K562 (cell line): Measurements from ENCODE around the gene CD99L2. TPM values are rescaled to one million over a fixed set of nuclear protein-coding genes. Genes with fewer than 3 reads are reported as not detected.

Experiments
- ATAC-seq: fragments of 200-7000 bp; cut with Tn5 transposase; 3 replicates; pipeline ENCODE4 v1.9.1; 2020; ENCODE audit warnings: moderate library complexity
- BruUV-seq: library from RNA; stranded (reverse); fragments of 400-500 nt; replicated peaks from 2 replicates; lab custom pipeline; 2021; lab: Mats Ljungman, UMichigan
- CTCF ChIA-PET: fragments of 300-600 bp; formaldehyde crosslinking; extraction: SDS; loops from one replicate; lab custom pipeline; 2021; ENCODE audit warnings: low intra/inter-chr PET ratio; lab: Yijun Ruan, JAX
- POLR2A ChIA-PET: fragments of 300-600, 350-650 bp; sonication (Branson Sonifier 250); formaldehyde crosslinking; extraction: SDS; loops from one replicate; lab custom pipeline; 2021; ENCODE audit warnings: antibody characterized with exemption, inconsistent platforms; lab: Yijun Ruan, JAX
- DNase-seq, 4 experiments: peaks; one replicate each; pipeline versions ENCODE4 v3.0.0 to v3.0.0-alpha.2; 2011 to 2018; ENCODE audit warnings: low spot score in 3 of 4, mixed read lengths in 3 of 4; ENCODE audit errors: extremely low read depth in 1 of 4
- FAIRE-seq: peaks from 2 replicates; lab custom pipeline; 2011; peaks lifted over from hg19 to GRCh38; lab: Jason Lieb, UNC
- H2AFZ ChIP-seq: 2 replicates; pipeline ENCODE4 v1.6.0; 2011; ENCODE audit warnings: low read depth, low read length, control low read depth, inconsistent platforms
- H3K27ac ChIP-seq: fragments of 200-600 bp; 3 replicates; pipeline ENCODE4 v1.8.0; 2011; ENCODE audit warnings: low read depth, mild to moderate bottlenecking, control low read depth, inconsistent platforms, low read length, moderate library complexity, mixed read lengths; ENCODE audit errors: extremely low read depth
- H3K27me3 ChIP-seq, 2 experiments: fragments of 300-600 bp in 1 of 2; 2 replicates in 1 of 2; 3 replicates in 1 of 2; pipeline versions ENCODE4 v1.6.0 to v1.8.0; 2011; ENCODE audit warnings: inconsistent platforms in 2 of 2, low read length in 2 of 2, mild to moderate bottlenecking in 1 of 2, mixed read lengths in 1 of 2, moderate library complexity in 1 of 2; ENCODE audit not compliant: control insufficient read depth in 2 of 2, insufficient read depth in 2 of 2
- H3K36me3 ChIP-seq: fragments of 300-600 bp; 3 replicates; pipeline ENCODE4 v1.8.0; 2011; ENCODE audit warnings: mild to moderate bottlenecking, low read length, inconsistent platforms; ENCODE audit not compliant: control insufficient read depth, insufficient read depth
- H3K4me1 ChIP-seq, 2 experiments: fragments of 200-600 bp in 1 of 2; replicated peaks in 1 of 2; 2 replicates in 1 of 2; 3 replicates in 1 of 2; pipeline versions ENCODE4 v1.5.1 to v1.8.0; 2011; ENCODE audit warnings: inconsistent platforms in 2 of 2, low read length in 2 of 2, mild to moderate bottlenecking in 1 of 2, mixed read lengths in 1 of 2, moderate library complexity in 1 of 2; ENCODE audit not compliant: control insufficient read depth in 2 of 2, insufficient read depth in 2 of 2
- H3K4me2 ChIP-seq: 2 replicates; pipeline ENCODE4 v1.6.1; 2011; ENCODE audit warnings: low read length, control low read depth, inconsistent platforms, mixed read lengths; ENCODE audit not compliant: insufficient read depth
- H3K4me3 ChIP-seq: fragments of 200-600 bp; sonication (generic), shearing (Covaris generic); 2 replicates; pipeline ENCODE4 v1.5.1; 2016; ENCODE audit warnings: control low read depth, inconsistent platforms
- H3K79me2 ChIP-seq: fragments of 200-600 bp; 3 replicates; pipeline ENCODE4 v1.8.0; 2011; ENCODE audit warnings: low read length, inconsistent platforms; ENCODE audit not compliant: control insufficient read depth, insufficient read depth
- H3K9ac ChIP-seq, 2 experiments: 2 replicates each; pipeline versions ENCODE4 v1.6.0 to v1.6.1; 2011; ENCODE audit warnings: low read depth in 2 of 2, low read length in 2 of 2, control low read depth in 1 of 2, inconsistent platforms in 1 of 2, mild to moderate bottlenecking in 1 of 2, mixed read lengths in 1 of 2; ENCODE audit not compliant: insufficient read depth in 1 of 2
- H3K9me1 ChIP-seq: one replicate; pipeline ENCODE4 v1.6.0; 2011; ENCODE audit warnings: inconsistent platforms, mild to moderate bottlenecking, low read length, moderate library complexity; ENCODE audit not compliant: control insufficient read depth, insufficient read depth
- H3K9me3 ChIP-seq: replicated peaks from 2 replicates; pipeline ENCODE4 v1.5.1; 2011; ENCODE audit warnings: low read depth, low read length, inconsistent platforms; ENCODE audit not compliant: control insufficient read depth, insufficient read depth
- H4K20me1 ChIP-seq: replicated peaks from 2 replicates; pipeline ENCODE4 v1.6.1; 2011; ENCODE audit warnings: low read length, inconsistent platforms, mixed read lengths; ENCODE audit not compliant: control insufficient read depth, insufficient read depth
- C11orf30 ChIP-seq: fragments of 450-650 bp; IDR thresholded peaks from 2 replicates; pipeline ENCODE4 v1.6.1; 2016; ENCODE audit warnings: low read depth, mild to moderate bottlenecking
- DDX20 ChIP-seq: fragments of 450-650 bp; IDR thresholded peaks from 2 replicates; pipeline ENCODE4 v1.6.1; 2016; ENCODE audit warnings: missing genetic modification characterization, low read depth, mild to moderate bottlenecking, missing compliant biosample characterization, moderate library complexity
- RUNX1 ChIP-seq: sonication (generic); IDR thresholded peaks from 2 replicates; pipeline ENCODE4 v1.6.1; 2016; ENCODE audit warnings: antibody characterized with exemption, low read depth
- SAFB ChIP-seq: fragments of 200-400 bp; formaldehyde crosslinking; IDR thresholded peaks from 2 replicates; pipeline ENCODE4 v1.6.1; 2017; ENCODE audit warnings: low read depth, low read length, borderline replicate concordance
- ZNF740 ChIP-seq, 3 experiments: fragments of 200-800 bp in 1 of 3; sonication (Bioruptor generic) in 1 of 3; sonication (generic) in 1 of 3; formaldehyde crosslinking in 1 of 3; IDR thresholded peaks; 2 replicates each; pipeline versions ENCODE4 v1.6.1 to v1.8.0; 2016 to 2022; ENCODE audit warnings: mild to moderate bottlenecking in 2 of 3, missing compliant biosample characterization in 2 of 3, missing genetic modification characterization in 2 of 3, missing genetic modification reagents in 1 of 3
- WGBS: fragments of 100-300 bp; shearing (Covaris generic); methylation state at CpG from one replicate; pipeline ENCODE4 v1.1.6; 2016; ENCODE audit warnings: low coverage, mixed read lengths; ENCODE audit not compliant: insufficient coverage; ENCODE audit errors: missing lambda C conversion rate; 5-methylcytosine and 5-hydroxymethylcytosine counted together
- in situ Hi-C: fragments of 300-500 bp; cut with MboI; formaldehyde crosslinking; loops from 4 replicates; pipeline ENCODE4 v1.15.0; 2018; ENCODE audit warnings: inconsistent platforms, mixed read lengths
- intact Hi-C: fragments of 100-400 bp; cut with micrococcal nuclease; formaldehyde crosslinking; loops from 2 replicates; pipeline ENCODE4 v1.14.2; 2022
- polyA plus RNA-seq, 8 experiments: library from polyadenylated mRNA; depleted of rRNA in 4 of 8; stranded (reverse) in 5 of 8; unstranded in 3 of 8; fragments of >200 nt; fragmentation: Nextera tagmentation in 2 of 8; fragmentation: Illumina TruSeq in 1 of 8; extraction: Ambion mirVana in 2 of 8; extraction: Trizol in 1 of 8; gene quantifications; 2 replicates each; pipeline versions ENCODE4 v1.2.1 to v1.2.3, GENCODE V29; 2011 to 2014; ENCODE audit warnings: inconsistent platforms in 1 of 8, missing spikeins in 1 of 8
- total RNA-seq, 7 experiments: library from RNA; depleted of rRNA in 6 of 7; stranded (reverse); fragments of >200 nt in 6 of 7; fragmentation: Illumina TruSeq in 2 of 7; extraction: Trizol in 2 of 7; gene quantifications; 2 replicates each; pipeline versions ENCODE4 v1.2.1 to v1.2.3, GENCODE V29; 2011 to 2021; ENCODE audit warnings: low replicate concordance in 1 of 7

CD99L2 gene
- total and polyA plus RNA-seq, 9 of the 15 experiments (the other 6 are each of a cell fraction or from before 2014, with no cell fraction given), result 0.76 to 19.0 (median 11.9) TPM

GRCh38 chrX:150897421-150898320, 797 bp downstream of the CD99L2 start:
- POLR2A ChIA-PET, result interaction anchor here (0.7 kb wide), 2 partner anchors 9 to 57 kb away, joined by 3 read pairs; no protein-coding TSS in a partner anchor
- Histone ChIP-seq H3K79me2 (peaks cover 21% of the 10 kb centered on the region), H3K27ac (peak overlapping the region; percentile 84), H3K9me1 (no peaks in the 10 kb centered on the region), H4K20me1 (no peaks in the 10 kb centered on the region), H3K27me3 (no peaks in the 10 kb centered on the region), H3K4me3 (peak overlapping the region; percentile 78), H3K4me1 (peaks cover 14 to 20% of the 10 kb centered on the region in 2 experiments), H3K9ac (peak overlapping the region; percentile 85 to 97), H3K4me2 (peak overlapping the region; percentile 73), H3K36me3 (no peaks in the 10 kb centered on the region), H2AFZ (peak overlapping the region; percentile 89), H3K9me3 (no peaks in the 10 kb centered on the region)
- CTCF ChIA-PET, result no interaction called here
- no peak for ATAC-seq
- WGBS, result 4% methylated on average over 16 of the region's 22 CpGs
- in situ Hi-C loops (no loop called here), intact Hi-C loops (loop anchor here (2.0 to 5.0 kb wide), 2 partner anchors 85 to 125 kb away; partner anchors contain the start of gene HMGB3)
- FAIRE-seq, result no peak
- DNase-seq, result peak in 2 of 4 experiments; percentile 12 to 41
- BruUV-seq, result TSS peak; percentile 73
- no peak for TF ChIP-seq DDX20 (tag)
- no peak for TF ChIP-seq C11orf30
- TF ChIP-seq ZNF740 (CRISPR knock-in tag; IDR thresholded peaks at IDR 0.05), result peak; percentile 87
- peak in 1 of 2 experiments; percentile 92; a peak in 2 of 4 replicates for TF ChIP-seq ZNF740 (tag; IDR thresholded peaks at IDR 0.05)
- TF ChIP-seq RUNX1, result no peak
- no peak for TF ChIP-seq SAFB
- TF ChIP-seq, all 486 proteins: peak for 1
